ENCODE measurements around the gene FOXC1. TPM values are rescaled to one million over a fixed set of nuclear protein-coding genes. Genes with fewer than 3 reads are reported as not detected.

FOXC1 gene
- total RNA-seq, 4 donors from 2014 or later = 0.92 to 3.9 (median 2.0) TPM

DNA sequence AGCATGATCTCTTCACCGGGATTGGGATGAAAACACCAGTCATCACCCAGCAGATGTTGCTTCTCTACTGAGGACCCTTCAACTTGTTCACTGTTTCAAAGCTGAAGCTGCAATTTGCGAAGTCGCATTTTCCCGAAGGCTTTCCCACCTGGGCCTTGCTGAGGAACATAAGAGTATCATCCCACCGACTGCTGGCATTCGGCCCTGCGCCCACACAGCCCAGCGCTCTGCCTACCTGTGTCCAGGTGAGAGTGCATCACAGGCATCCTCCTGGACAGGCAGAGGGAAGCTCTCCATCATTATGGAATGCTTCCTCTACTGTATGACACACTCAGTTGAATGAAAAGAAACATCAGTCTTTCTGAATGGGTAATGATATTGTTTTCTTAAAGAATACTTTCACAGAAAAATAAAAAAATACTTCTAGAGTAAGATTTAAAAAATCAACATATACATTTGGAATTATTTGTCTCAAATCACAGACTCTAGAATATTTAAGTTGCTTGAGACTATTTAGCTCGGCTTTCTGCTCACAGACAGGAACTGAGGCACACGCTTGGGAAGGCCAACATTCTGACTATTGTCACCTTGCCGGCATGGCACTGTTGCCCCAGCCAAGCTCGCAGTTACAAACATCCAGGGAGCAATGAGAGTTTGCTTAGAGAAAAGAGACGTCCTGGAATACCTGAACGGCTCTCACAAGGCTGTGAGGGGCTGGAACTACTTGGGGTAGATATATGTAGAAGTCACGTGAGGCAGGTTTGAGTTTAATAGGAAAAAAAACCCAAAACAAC, 48.7 kb downstream of the FOXC1 start:
- no peak overlapping the region for H3K4me3 ChIP-seq
- intact Hi-C loops (cut with DNase I; ENCODE audit: low total_unique reads) = no loop called here
- H3K27ac ChIP-seq = no peak overlapping the region
- no peak for DNase-seq
- no peaks in the 10 kb centered on the region for H3K36me3 ChIP-seq
- no peaks in the 10 kb centered on the region for H3K9me3 ChIP-seq
- in situ Hi-C loops (cut with MboI; ENCODE audit: low sequenced_read_pairs in 4 of 4) = no loop called here
- no peaks in the 10 kb centered on the region for H3K27me3 ChIP-seq
- TF ChIP-seq POLR2A (IDR thresholded peaks at IDR 0.05) = no peak
- TF ChIP-seq, protein P1, sequence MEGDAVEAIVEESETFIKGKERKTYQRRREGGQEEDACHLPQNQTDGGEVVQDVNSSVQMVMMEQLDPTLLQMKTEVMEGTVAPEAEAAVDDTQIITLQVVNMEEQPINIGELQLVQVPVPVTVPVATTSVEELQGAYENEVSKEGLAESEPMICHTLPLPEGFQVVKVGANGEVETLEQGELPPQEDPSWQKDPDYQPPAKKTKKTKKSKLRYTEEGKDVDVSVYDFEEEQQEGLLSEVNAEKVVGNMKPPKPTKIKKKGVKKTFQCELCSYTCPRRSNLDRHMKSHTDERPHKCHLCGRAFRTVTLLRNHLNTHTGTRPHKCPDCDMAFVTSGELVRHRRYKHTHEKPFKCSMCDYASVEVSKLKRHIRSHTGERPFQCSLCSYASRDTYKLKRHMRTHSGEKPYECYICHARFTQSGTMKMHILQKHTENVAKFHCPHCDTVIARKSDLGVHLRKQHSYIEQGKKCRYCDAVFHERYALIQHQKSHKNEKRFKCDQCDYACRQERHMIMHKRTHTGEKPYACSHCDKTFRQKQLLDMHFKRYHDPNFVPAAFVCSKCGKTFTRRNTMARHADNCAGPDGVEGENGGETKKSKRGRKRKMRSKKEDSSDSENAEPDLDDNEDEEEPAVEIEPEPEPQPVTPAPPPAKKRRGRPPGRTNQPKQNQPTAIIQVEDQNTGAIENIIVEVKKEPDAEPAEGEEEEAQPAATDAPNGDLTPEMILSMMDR (IDR thresholded peaks at IDR 0.05 in 4 of 5, conservative IDR thresholded peaks at IDR 0.05 in 1 of 5) = no peak
- no peaks in the 10 kb centered on the region for H3K4me1 ChIP-seq
- no peak for ATAC-seq

DNA sequence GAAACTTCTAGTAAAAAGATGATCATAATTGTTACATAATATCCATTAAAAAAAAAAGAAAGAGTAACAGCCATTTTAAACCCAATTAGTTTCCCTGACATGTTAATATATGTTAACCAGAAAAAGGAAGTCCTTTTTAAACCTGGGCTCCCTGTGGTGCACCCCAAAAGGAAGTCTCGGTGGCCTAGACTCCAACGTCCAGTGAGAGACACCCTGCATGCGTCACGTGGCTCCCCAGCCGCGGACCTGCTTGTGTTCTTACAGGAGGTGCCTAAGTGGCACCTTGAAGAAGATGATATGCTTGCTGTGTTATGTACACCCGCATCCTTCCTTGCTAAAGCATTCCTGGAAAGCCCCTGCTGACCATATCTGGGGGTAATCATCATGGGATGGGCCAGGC, 50.1 kb downstream of the FOXC1 start:
- Histone ChIP-seq H3K4me3 (no peak overlapping the region), H3K4me1 (no peaks in the 10 kb centered on the region), H3K9me3 (no peaks in the 10 kb centered on the region), H3K27ac (no peak overlapping the region), H3K36me3 (no peaks in the 10 kb centered on the region), H3K27me3 (no peaks in the 10 kb centered on the region)
- DNase-seq (no peak), ATAC-seq (no peak)
- intact Hi-C loops (cut with DNase I; ENCODE audit: low total_unique reads) (no loop called here), in situ Hi-C loops (cut with MboI; ENCODE audit: low sequenced_read_pairs in 4 of 4) (no loop called here)
- no peak for TF ChIP-seq POLR2A (IDR thresholded peaks at IDR 0.05)
- TF ChIP-seq, protein P1 (IDR thresholded peaks at IDR 0.05 in 4 of 5, conservative IDR thresholded peaks at IDR 0.05 in 1 of 5) = no peak

DNA sequence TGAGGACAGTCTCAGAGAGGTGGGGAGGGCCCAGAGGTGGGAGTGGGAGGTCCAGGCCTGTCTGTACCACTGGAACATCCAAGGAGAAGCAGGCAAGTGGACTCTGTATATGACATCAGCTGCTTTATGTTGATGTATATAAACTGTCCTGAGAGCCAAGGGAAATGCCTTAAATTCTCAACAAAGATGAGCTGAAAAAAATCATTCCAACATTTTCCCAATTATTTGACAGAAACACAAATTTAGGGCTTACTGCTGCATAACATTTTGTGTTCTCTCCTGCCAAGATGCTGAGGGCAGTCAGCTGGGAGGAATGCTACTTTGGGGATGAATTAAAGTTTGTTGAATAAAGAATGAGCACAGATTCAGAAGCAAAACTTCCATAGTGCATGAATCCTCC, 52.8 kb downstream of the FOXC1 start:
- Histone ChIP-seq H3K27ac (no peak overlapping the region), H3K36me3 (no peaks in the 10 kb centered on the region), H3K9me3 (no peaks in the 10 kb centered on the region), H3K27me3 (no peaks in the 10 kb centered on the region), H3K4me3 (no peak overlapping the region), H3K4me1 (no peaks in the 10 kb centered on the region)
- intact Hi-C loops (cut with DNase I; ENCODE audit: low total_unique reads) (no loop called here), in situ Hi-C loops (cut with MboI; ENCODE audit: low sequenced_read_pairs in 4 of 4) (no loop called here)
- TF ChIP-seq POLR2A (IDR thresholded peaks at IDR 0.05) = no peak
- TF ChIP-seq, protein P1 (IDR thresholded peaks at IDR 0.05 in 4 of 5, conservative IDR thresholded peaks at IDR 0.05 in 1 of 5) = no peak
- DNase-seq (no peak), ATAC-seq (no peak)

Other genes with a start within 250 kb of the FOXC1 start
- gene FOXF2, start 220.3 kb upstream of the FOXC1 start, total RNA-seq = 1 to 10 TPM in 2 of 4 donors, under 1 TPM in 2; 0.31 to 2.2 (median 1.1) TPM